Ovary (tissue), 9 donors: ENCODE results near the gene ATXN1. TPM values are rescaled to one million over a fixed set of nuclear protein-coding genes. Genes with fewer than 3 reads are reported as not detected.

Source experiments
- DNase-seq, 5 donors: peaks; one replicate each; pipeline ENCODE4 v3.0.0-alpha.2; 2019 to 2020
- H3K27ac ChIP-seq, 2 donors: fragments of 200-600 bp; one replicate each; pipeline versions ENCODE4 v1.5.1 to v1.8.0; 2019 to 2022
- H3K27me3 ChIP-seq: fragments of 200-600 bp; one replicate; pipeline ENCODE4 v1.8.0; 2022
- H3K36me3 ChIP-seq: fragments of 200-600 bp; sonication (generic); one replicate; pipeline ENCODE4 v1.5.1; 2019
- H3K4me1 ChIP-seq: one replicate; pipeline ENCODE4 v1.8.1; 2013; ENCODE audit warnings: mild to moderate bottlenecking, moderate library complexity; ENCODE audit not compliant: insufficient read depth
- H3K4me3 ChIP-seq: fragments of 200-600 bp; sonication (generic); one replicate; pipeline ENCODE4 v1.5.1; 2017
- H3K9me3 ChIP-seq, 2 donors: fragments of 200-600 bp in 1 of 2; sonication (generic) in 1 of 2; one replicate each; pipeline versions ENCODE4 v1.5.1 to v1.8.1; 2013 to 2019; ENCODE audit warnings: mild to moderate bottlenecking in 1 of 2, moderate library complexity in 1 of 2
- CTCF ChIP-seq, 3 donors: fragments of 450-650 bp in 2 of 3; fragments of 200-600 bp in 1 of 3; IDR thresholded peaks; one replicate each; pipeline versions ENCODE4 v1.5.1 to v1.8.0; 2016 to 2022; ENCODE audit warnings: antibody characterized with exemption in 3 of 3, mild to moderate bottlenecking in 1 of 3
- EP300 ChIP-seq: sonication (generic); formaldehyde crosslinking; IDR thresholded peaks from one replicate; pipeline ENCODE4 v1.6.1; 2017; ENCODE audit warnings: antibody characterized with exemption
- POLR2A ChIP-seq: fragments of 450-650 bp; IDR thresholded peaks from one replicate; pipeline ENCODE4 v1.6.1; 2017; ENCODE audit warnings: antibody characterized with exemption, mild to moderate bottlenecking, moderate library complexity
- WGBS, 3 donors: extraction: QIAGEN DNeasy Blood & Tissue Kit in 1 of 3; methylation state at CpG; one replicate each; pipeline versions ENCODE4 v1.1.5 to v1.1.7; 2013 to 2017; 5-methylcytosine and 5-hydroxymethylcytosine counted together
- intact Hi-C, 4 donors: fragments of 100-400 bp; cut with DNase I; formaldehyde crosslinking; loops; one replicate each; pipeline versions ENCODE4 v1.11.0 to v1.15.1; 2022 to 2023
- polyA plus RNA-seq, 2 donors: library from polyadenylated mRNA; stranded (reverse); fragments of 200-250 nt in 1 of 2; fragments of 350-450 nt in 1 of 2; fragmentation: Illumina TruSeq in 1 of 2; extraction: RNeasy Lipid Tissue Mini Kit (QIAGEN cat#74804) in 1 of 2; gene quantifications; one replicate each; pipeline ENCODE4 v1.2.3, GENCODE V29; 2013 to 2014
- total RNA-seq, 7 donors: library from RNA; depleted of rRNA in 2 of 7; stranded (reverse); fragments of >200 nt in 2 of 7; fragmentation: NEBNext Ultra II Directional in 3 of 7; extraction: Animal tissue kit (Norgen Biotek cat#: 25700) in 3 of 7; gene quantifications; one replicate each; pipeline versions ENCODE4 v1.1.0 to v1.2.4, GENCODE V29; 2016 to 2023
- donor health status: DM: no; HTN: no; CAD: no; lungs with moderate emphysema.
- donor health status: DM: no; HTN: no; CAD: no.
- donor health status: Bipolar disorder and iron deficiency.
- donor health status: DM: yes; HTN: yes; CAD: no.
- donor health status: DM: no; HTN: no; CAD: no.
- donor health status: DM: yes; HTN: yes; CAD: no.

ATXN1 gene
- total and polyA plus RNA-seq, 9 donors: 7.3 to 38.2 (median 30.4) TPM

- Histone ChIP-seq H3K4me1 (no peaks in the 10 kb centered on the region), H3K9me3 (no peaks in the 10 kb centered on the region), H3K27ac (no peak overlapping the region), H3K36me3 (no peaks in the 10 kb centered on the region), H3K27me3 (no peaks in the 10 kb centered on the region), H3K4me3 (no peak overlapping the region)
- DNase-seq: no peak
- TF ChIP-seq POLR2A (no peak), CTCF (IDR thresholded peaks at IDR 0.05) (no peak), EP300 (no peak)
- intact Hi-C loops: no loop called here
- 61 to 89% (median 71%) methylated on average over 3 of the region's 3 CpGs for WGBS, 3 donors
These were observed 387.2 kb downstream of the ATXN1 start for GRCh38 chr6:16374016-16374415.

DNA sequence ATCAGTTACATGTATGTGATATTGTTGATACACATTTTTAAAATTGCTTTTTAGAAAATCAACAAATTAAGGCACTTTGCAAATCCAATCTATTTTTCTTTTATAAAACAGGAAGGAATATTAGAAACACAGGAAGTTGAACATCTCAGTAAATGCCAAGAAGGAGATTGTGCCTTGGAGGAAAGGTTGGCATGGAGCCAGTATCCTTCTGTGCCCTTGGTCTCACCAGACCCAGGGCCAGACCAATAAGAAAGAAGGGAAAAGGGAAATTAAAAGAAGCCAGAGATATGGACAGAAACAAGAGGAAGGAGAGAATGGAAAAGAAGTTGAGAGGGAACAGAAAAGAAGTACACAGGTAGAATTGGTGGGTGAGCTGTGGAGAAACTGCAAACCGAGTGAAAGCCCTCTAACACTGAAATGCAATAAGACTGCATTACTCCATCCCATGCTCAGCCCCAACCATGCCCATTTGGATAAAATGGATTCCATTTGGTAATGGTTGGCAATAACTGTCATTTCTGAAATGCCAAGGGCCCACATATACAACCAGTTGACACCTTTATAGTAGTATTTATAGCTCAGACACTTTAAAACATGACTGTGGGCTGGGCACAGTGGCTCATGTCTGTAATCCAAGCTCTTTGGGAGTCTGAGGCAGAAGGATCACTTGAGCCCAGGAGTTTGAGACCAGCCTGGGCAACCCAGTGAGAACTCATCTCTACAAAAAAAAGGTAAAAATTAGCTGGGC is 389.1 kb downstream of the ATXN1 start:
- Histone ChIP-seq H3K27ac (no peak overlapping the region), H3K9me3 (no peaks in the 10 kb centered on the region), H3K4me3 (no peak overlapping the region), H3K27me3 (no peaks in the 10 kb centered on the region), H3K4me1 (no peaks in the 10 kb centered on the region), H3K36me3 (no peaks in the 10 kb centered on the region)
- TF ChIP-seq POLR2A: no peak
- DNase-seq: no peak
- intact Hi-C loops: no loop called here
- 95 to 97% (median 96%) methylated on average over 1 of the region's 1 CpG for WGBS, 3 donors

DNA sequence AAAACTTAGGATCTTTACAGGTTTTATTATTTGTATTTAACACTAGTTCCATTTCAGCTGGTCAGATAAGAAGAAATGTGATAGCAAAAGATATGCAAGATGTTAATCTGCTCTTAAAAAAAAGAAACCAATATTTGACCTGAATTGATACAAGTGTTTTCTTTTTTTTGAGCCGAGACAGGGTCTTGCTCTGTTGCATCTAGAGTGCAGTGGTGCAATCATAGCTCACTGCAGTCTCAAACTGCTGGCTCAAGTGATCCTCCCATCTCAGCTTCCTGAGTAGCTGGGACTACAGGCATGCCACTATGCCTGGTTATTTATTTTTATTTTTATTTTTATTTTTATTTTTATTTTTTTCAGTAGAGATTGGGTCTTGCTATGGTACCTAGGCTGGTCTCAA is 389.9 kb downstream of the ATXN1 start:
- TF ChIP-seq POLR2A: no peak
- TF ChIP-seq EP300: no peak
- TF ChIP-seq CTCF (IDR thresholded peaks at IDR 0.05): no peak
- WGBS, 3 donors: 94 to 95% (median 95%) methylated on average over 1 of the region's 1 CpG
- H3K27ac ChIP-seq: no peak overlapping the region

GRCh38 chr6:16370943-16371342 is 390.3 kb downstream of the ATXN1 start:
- Histone ChIP-seq H3K4me1 (no peaks in the 10 kb centered on the region), H3K36me3 (no peaks in the 10 kb centered on the region), H3K9me3 (no peaks in the 10 kb centered on the region), H3K27me3 (no peaks in the 10 kb centered on the region), H3K4me3 (no peak overlapping the region), H3K27ac (no peak overlapping the region)
- intact Hi-C loops: no loop called here
- 81 to 92% (median 87%) methylated on average over 2 of the region's 2 CpGs for WGBS, 3 donors
- no peak for TF ChIP-seq CTCF (IDR thresholded peaks at IDR 0.05)
- no peak for TF ChIP-seq EP300
- TF ChIP-seq POLR2A: no peak
- DNase-seq: no peak

More for the DNA sequence above, 389.9 kb downstream of the ATXN1 start:
- DNase-seq: no peak
- intact Hi-C loops: no loop called here
- Histone ChIP-seq H3K4me3 (no peak overlapping the region), H3K27me3 (no peaks in the 10 kb centered on the region), H3K9me3 (no peaks in the 10 kb centered on the region), H3K36me3 (no peaks in the 10 kb centered on the region), H3K4me1 (no peaks in the 10 kb centered on the region)

- Histone ChIP-seq H3K4me3 (no peak overlapping the region), H3K4me1 (no peaks in the 10 kb centered on the region), H3K36me3 (no peaks in the 10 kb centered on the region), H3K27ac (no peak overlapping the region), H3K27me3 (no peaks in the 10 kb centered on the region), H3K9me3 (no peaks in the 10 kb centered on the region)
- 74 to 89% (median 88%) methylated on average over 5 of the region's 5 CpGs for WGBS, 3 donors
- TF ChIP-seq POLR2A (no peak), CTCF (IDR thresholded peaks at IDR 0.05) (no peak), EP300 (no peak)
- DNase-seq: no peak
- intact Hi-C loops: no loop called here
These were observed 391.3 kb downstream of the ATXN1 start for GRCh38 chr6:16369989-16370388.
